Prostate gland (tissue), 2 donors: ENCODE measurements around the gene PHIP. TPM values are rescaled to one million over a fixed set of nuclear protein-coding genes. Genes with fewer than 3 reads are reported as not detected.
A peak's percentile ranks its signal among the peaks of the same experiment; 100 is the strongest.

ENCODE experiments used
- DNase-seq: peaks from one replicate; pipeline ENCODE4 v3.0.0-alpha.2; 2019; ENCODE audit warnings: low spot score
- H3K27ac ChIP-seq, 2 donors: fragments of 200-600 bp; sonication (generic); 2 replicates each; pipeline ENCODE4 v1.5.1; 2017 to 2019
- H3K27me3 ChIP-seq: fragments of 200-600 bp; sonication (generic); replicated peaks from 2 replicates; pipeline ENCODE4 v1.5.1; 2019; ENCODE audit not compliant: insufficient read depth
- H3K36me3 ChIP-seq, 2 donors: fragments of 200-600 bp; sonication (generic); 1 replicate in 1 of 2; 2 replicates in 1 of 2; pipeline versions ENCODE4 v1.5.1 to v1.8.1; 2017 to 2019
- H3K4me1 ChIP-seq: fragments of 200-600 bp; sonication (generic); replicated peaks from 2 replicates; pipeline ENCODE4 v1.5.1; 2019
- H3K4me3 ChIP-seq, 2 donors: fragments of 200-600 bp; sonication (generic); 2 replicates each; pipeline ENCODE4 v1.5.1; 2017 to 2019
- H3K9me3 ChIP-seq: fragments of 200-600 bp; sonication (generic); 2 replicates; pipeline ENCODE4 v1.5.1; 2017
- POLR2A ChIP-seq: fragments of 450-650 bp; IDR thresholded peaks from one replicate; pipeline ENCODE4 v1.6.1; 2016; ENCODE audit warnings: antibody characterized with exemption, mild to moderate bottlenecking
- POLR2AphosphoS5 ChIP-seq: sonication (generic); formaldehyde crosslinking; IDR thresholded peaks from one replicate; pipeline ENCODE4 v1.6.1; 2017; ENCODE audit warnings: antibody characterized with exemption
- WGBS: methylation state at CpG from one replicate; pipeline ENCODE4 v1.1.5; 2018; 5-methylcytosine and 5-hydroxymethylcytosine counted together
- intact Hi-C: fragments of 100-400 bp; cut with DNase I; formaldehyde crosslinking; loops from one replicate; pipeline ENCODE4 v1.14.2; 2022
- total RNA-seq, 2 donors: library from RNA; depleted of rRNA; stranded (reverse); fragments of >200 nt; gene quantifications; one replicate each; pipeline ENCODE4 v1.1.0, GENCODE V29; 2016
- TF ChIP-seq, protein P1 (sequence below), 4 experiments: fragments of 200-600 bp in 2 of 4; fragments of 450-650 bp in 2 of 4; sonication (generic) in 2 of 4; IDR thresholded peaks; 1 replicate in 3 of 4; 2 replicates in 1 of 4; pipeline ENCODE4 v1.5.1; 2016 to 2019; ENCODE audit warnings: antibody characterized with exemption in 4 of 4, mild to moderate bottlenecking in 2 of 4, moderate library complexity in 2 of 4

The PHIP gene
- total RNA-seq, 2 donors from 2014 or later: 29.6 to 31.8 TPM

- H3K4me3 ChIP-seq: no peak overlapping the region
- no peaks in the 10 kb centered on the region for H3K9me3 ChIP-seq
- DNase-seq: no peak
- WGBS: 69% methylated on average over 2 of the region's 2 CpGs
- intact Hi-C loops: no loop called here
- no peak for TF ChIP-seq POLR2AphosphoS5
- TF ChIP-seq, protein P1, sequence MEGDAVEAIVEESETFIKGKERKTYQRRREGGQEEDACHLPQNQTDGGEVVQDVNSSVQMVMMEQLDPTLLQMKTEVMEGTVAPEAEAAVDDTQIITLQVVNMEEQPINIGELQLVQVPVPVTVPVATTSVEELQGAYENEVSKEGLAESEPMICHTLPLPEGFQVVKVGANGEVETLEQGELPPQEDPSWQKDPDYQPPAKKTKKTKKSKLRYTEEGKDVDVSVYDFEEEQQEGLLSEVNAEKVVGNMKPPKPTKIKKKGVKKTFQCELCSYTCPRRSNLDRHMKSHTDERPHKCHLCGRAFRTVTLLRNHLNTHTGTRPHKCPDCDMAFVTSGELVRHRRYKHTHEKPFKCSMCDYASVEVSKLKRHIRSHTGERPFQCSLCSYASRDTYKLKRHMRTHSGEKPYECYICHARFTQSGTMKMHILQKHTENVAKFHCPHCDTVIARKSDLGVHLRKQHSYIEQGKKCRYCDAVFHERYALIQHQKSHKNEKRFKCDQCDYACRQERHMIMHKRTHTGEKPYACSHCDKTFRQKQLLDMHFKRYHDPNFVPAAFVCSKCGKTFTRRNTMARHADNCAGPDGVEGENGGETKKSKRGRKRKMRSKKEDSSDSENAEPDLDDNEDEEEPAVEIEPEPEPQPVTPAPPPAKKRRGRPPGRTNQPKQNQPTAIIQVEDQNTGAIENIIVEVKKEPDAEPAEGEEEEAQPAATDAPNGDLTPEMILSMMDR (IDR thresholded peaks at IDR 0.05): no peak
- TF ChIP-seq POLR2A: no peak
- no peaks in the 10 kb centered on the region for H3K4me1 ChIP-seq
- no peaks in the 10 kb centered on the region for H3K27me3 ChIP-seq
- H3K27ac ChIP-seq: no peak overlapping the region
- H3K36me3 ChIP-seq: no peaks in the 10 kb centered on the region
Observed at GRCh38 chr6:79065232-79065631, 12.8 kb downstream of the PHIP start.

DNA sequence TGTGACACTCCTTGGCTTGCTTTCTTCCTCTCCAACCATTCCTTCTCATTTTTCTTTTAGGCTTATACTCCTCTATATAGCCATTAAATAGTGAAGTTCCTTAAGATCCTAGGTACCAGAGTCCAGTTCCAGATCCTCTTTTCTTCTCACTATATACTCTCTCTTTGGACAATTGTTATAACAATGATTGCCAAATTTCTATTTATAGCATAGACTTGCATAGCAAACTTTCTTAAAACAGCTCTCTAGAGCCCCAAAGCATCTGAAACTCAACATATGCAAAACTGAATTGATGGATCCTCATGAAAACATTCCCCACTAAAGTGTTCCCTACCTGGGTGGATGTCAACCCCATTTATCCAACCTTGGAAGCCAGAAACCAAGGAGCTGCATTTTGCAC is 13.4 kb downstream of the PHIP start:
- Histone ChIP-seq H3K4me3 (no peak overlapping the region), H3K9me3 (no peaks in the 10 kb centered on the region), H3K27me3 (no peaks in the 10 kb centered on the region), H3K27ac (no peak overlapping the region), H3K36me3 (no peaks in the 10 kb centered on the region), H3K4me1 (no peaks in the 10 kb centered on the region)
- TF ChIP-seq, protein P1 (IDR thresholded peaks at IDR 0.05): no peak
- TF ChIP-seq POLR2AphosphoS5: no peak
- TF ChIP-seq POLR2A: no peak
- DNase-seq: no peak
- intact Hi-C loops: no loop called here

- Histone ChIP-seq H3K36me3 (no peaks in the 10 kb centered on the region), H3K9me3 (no peaks in the 10 kb centered on the region), H3K4me1 (no peaks in the 10 kb centered on the region), H3K4me3 (no peak overlapping the region), H3K27me3 (no peaks in the 10 kb centered on the region), H3K27ac (no peak overlapping the region)
- DNase-seq: no peak
- TF ChIP-seq POLR2A: no peak
- intact Hi-C loops: no loop called here
- WGBS: 87% methylated on average over 2 of the region's 2 CpGs
Observed at GRCh38 chr6:79062708-79063107, 15.3 kb downstream of the PHIP start.

- TF ChIP-seq, protein P1 (IDR thresholded peaks at IDR 0.05): no peak
- TF ChIP-seq POLR2AphosphoS5: no peak
- TF ChIP-seq POLR2A: no peak
Observed at GRCh38 chr6:79057746-79058145, 20.3 kb downstream of the PHIP start.

DNA sequence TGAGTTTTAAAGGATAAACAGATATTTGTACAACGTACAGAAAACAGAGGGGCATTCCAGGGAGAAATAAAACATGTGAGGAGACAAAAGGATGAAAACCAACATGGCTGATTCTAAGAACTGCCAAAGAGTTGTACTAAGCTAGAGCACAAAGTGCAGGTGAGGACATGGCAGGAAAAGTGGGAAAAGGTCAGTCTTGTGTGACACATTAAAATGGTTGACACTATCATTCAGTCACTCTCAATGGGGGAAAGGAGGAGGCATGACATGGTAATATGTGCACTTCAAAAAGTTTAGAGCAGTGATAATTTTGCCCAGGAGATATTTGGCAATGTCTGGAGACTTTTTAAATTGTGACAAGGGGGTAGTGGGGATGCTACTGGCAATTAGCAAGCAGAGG is 21.8 kb downstream of the PHIP start:
- 57% methylated on average over 1 of the region's 1 CpG for WGBS
- Histone ChIP-seq H3K27ac (no peak overlapping the region), H3K4me1 (no peaks in the 10 kb centered on the region), H3K27me3 (no peaks in the 10 kb centered on the region), H3K9me3 (no peaks in the 10 kb centered on the region), H3K36me3 (no peaks in the 10 kb centered on the region), H3K4me3 (no peak overlapping the region)
- intact Hi-C loops: no loop called here
- TF ChIP-seq, protein P1 (IDR thresholded peaks at IDR 0.05): no peak
- TF ChIP-seq POLR2A (no peak), POLR2AphosphoS5 (no peak)
- no peak for DNase-seq

More at GRCh38 chr6:79057746-79058145, 20.3 kb downstream of the PHIP start:
- Histone ChIP-seq H3K36me3 (no peaks in the 10 kb centered on the region), H3K4me1 (no peaks in the 10 kb centered on the region), H3K27ac (no peak overlapping the region), H3K4me3 (no peak overlapping the region), H3K9me3 (no peaks in the 10 kb centered on the region), H3K27me3 (no peaks in the 10 kb centered on the region)
- WGBS: 100% methylated on average over 1 of the region's 1 CpG
- intact Hi-C loops: no loop called here
- DNase-seq: no peak

GRCh38 chr6:79048611-79049010 is 29.4 kb downstream of the PHIP start:
- Histone ChIP-seq H3K27me3 (no peaks in the 10 kb centered on the region), H3K27ac (no peak overlapping the region), H3K4me3 (no peak overlapping the region), H3K9me3 (no peaks in the 10 kb centered on the region), H3K4me1 (no peaks in the 10 kb centered on the region), H3K36me3 (no peaks in the 10 kb centered on the region)
- no peak for DNase-seq
- intact Hi-C loops: no loop called here
- 93% methylated on average over 2 of the region's 2 CpGs for WGBS
- TF ChIP-seq, protein P1 (IDR thresholded peaks at IDR 0.05): peak in 1 of 4 experiments; percentile 7
- no peak for TF ChIP-seq POLR2AphosphoS5
